Activated CD8-positive, alpha-beta memory T cell treated with anti-CD3 and anti-CD28 coated beads, Interleukin-2, amount 10 ng/mL, durations not matched to agents 7 days and 5 days (primary cell): ENCODE results near the gene RNF167. TPM values are rescaled to one million over a fixed set of nuclear protein-coding genes. Genes with fewer than 3 reads are reported as not detected.

Experiments used
- ATAC-seq: fragments of 150-1000 bp; cut with Tn5 transposase; one replicate; pipeline ENCODE4 v1.10.0; 2021; ENCODE audit warnings: moderate library complexity
- CTCF ChIA-PET: fragments of 350-600 bp; sonication (Branson Sonifier 250); formaldehyde crosslinking; loops from one replicate; lab custom pipeline; 2021; ENCODE audit warnings: antibody characterized with exemption; lab: Charles Lee
- DNase-seq: peaks from one replicate; pipeline ENCODE4 v3.0.0-alpha.2; 2020
- H3K27ac Mint-ChIP-seq: one replicate; pipeline ENCODE4 v1.8.0; 2021; ENCODE audit warnings: mild to moderate bottlenecking, mixed read lengths
- H3K27me3 Mint-ChIP-seq: one replicate; pipeline ENCODE4 v1.8.0; 2021; ENCODE audit warnings: mixed read lengths
- H3K36me3 Mint-ChIP-seq: one replicate; pipeline ENCODE4 v1.8.0; 2021; ENCODE audit warnings: mild to moderate bottlenecking, mixed read lengths
- H3K4me1 Mint-ChIP-seq: one replicate; pipeline ENCODE4 v1.8.0; 2021; ENCODE audit warnings: mixed read lengths
- H3K4me3 Mint-ChIP-seq: one replicate; pipeline ENCODE4 v1.8.0; 2021; ENCODE audit warnings: mild to moderate bottlenecking, moderate library complexity, mixed read lengths
- H3K9me3 Mint-ChIP-seq: one replicate; pipeline ENCODE4 v1.8.0; 2022; ENCODE audit warnings: low read depth, mixed read lengths
- total RNA-seq, 2 experiments: library from RNA; stranded (reverse); gene quantifications; one replicate each; pipeline ENCODE4 v1.2.3, GENCODE V29; 2021

Gene RNF167
- total RNA-seq, 2 experiments from 2014 or later = 226 to 273 TPM

DNA sequence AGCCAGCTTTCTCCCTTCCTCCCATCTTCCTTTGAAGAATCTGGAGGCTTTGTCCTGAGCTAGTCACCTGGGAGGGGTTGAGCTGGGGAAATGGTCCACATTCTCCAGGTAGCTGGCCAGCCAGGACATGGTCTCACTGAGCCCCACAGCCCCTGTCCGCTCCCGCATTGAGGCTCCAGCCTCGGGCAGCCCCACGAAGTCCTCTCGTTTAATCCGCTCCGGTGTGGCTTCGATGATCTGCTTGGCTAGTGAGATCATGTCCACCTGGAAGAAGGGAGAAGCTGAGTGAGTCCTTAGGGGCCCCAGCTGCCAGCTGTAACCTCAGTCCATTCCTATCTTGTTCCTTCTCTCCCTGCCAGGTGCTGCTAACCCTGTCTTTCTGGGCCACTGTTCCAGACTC, 30.2 kb downstream of the RNF167 start:
- H3K36me3 Mint-ChIP-seq = peaks cover 42% of the 10 kb centered on the region

DNA sequence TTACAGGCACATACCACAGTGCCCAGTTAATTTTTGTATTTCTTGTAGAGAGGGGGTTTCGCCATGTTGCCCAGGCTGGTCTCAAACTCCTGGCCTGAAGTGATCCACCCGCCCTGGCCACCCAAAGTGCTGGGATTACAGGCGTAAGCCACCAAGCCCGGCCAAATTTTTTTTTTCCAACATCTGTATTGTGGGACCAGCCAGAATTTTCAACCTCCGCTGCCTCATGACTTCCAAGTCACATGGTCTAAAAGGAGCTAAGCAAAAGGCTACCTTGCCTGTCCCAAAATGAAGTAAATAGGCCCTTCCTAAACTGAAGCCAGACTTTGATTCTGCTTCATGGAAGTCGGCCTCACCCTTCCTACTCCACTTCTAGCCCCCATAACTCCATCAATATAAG, 31.8 kb downstream of the RNF167 start:
- DNase-seq (no peak), ATAC-seq (no peak)
- Mint-ChIP-seq H3K27me3 (no peaks in the 10 kb centered on the region), H3K4me3 (no peak overlapping the region), H3K36me3 (peaks cover 41% of the 10 kb centered on the region), H3K27ac (no peak overlapping the region), H3K4me1 (peaks cover 34% of the 10 kb centered on the region), H3K9me3 (no peaks in the 10 kb centered on the region)
- CTCF ChIA-PET = interaction anchor here (0.6 to 6.3 kb wide), 6 partner anchors 8 to 91 kb away, joined by 3 to 39 read pairs (median 3); partner anchors contain the start of genes CAMTA2 and PFN1

More for the DNA sequence above, 30.2 kb downstream of the RNF167 start:
- no peak for ATAC-seq
- no peak for DNase-seq
- H3K4me3 Mint-ChIP-seq = no peak overlapping the region
- H3K4me1 Mint-ChIP-seq = peaks cover 44% of the 10 kb centered on the region
- no peak overlapping the region for H3K27ac Mint-ChIP-seq
- no peaks in the 10 kb centered on the region for H3K9me3 Mint-ChIP-seq
- CTCF ChIA-PET = interaction anchor here (1.2 to 6.3 kb wide), 5 partner anchors 10 to 91 kb away, joined by 3 to 39 read pairs (median 8); partner anchors contain the start of genes CAMTA2, RNF167 and SLC25A11
- no peaks in the 10 kb centered on the region for H3K27me3 Mint-ChIP-seq

GRCh38 chr17:4972322-4972721, 32.3 kb downstream of the RNF167 start:
- Mint-ChIP-seq H3K9me3 (no peaks in the 10 kb centered on the region), H3K36me3 (peaks cover 42% of the 10 kb centered on the region), H3K27ac (no peak overlapping the region), H3K4me3 (no peak overlapping the region), H3K4me1 (peaks cover 34% of the 10 kb centered on the region), H3K27me3 (no peaks in the 10 kb centered on the region)
- CTCF ChIA-PET = interaction anchor here (0.9 to 6.3 kb wide), 2 partner anchors 14 to 91 kb away, joined by 3 to 39 read pairs; partner anchors contain the start of gene CAMTA2
- DNase-seq (no peak), ATAC-seq (no peak)

DNA sequence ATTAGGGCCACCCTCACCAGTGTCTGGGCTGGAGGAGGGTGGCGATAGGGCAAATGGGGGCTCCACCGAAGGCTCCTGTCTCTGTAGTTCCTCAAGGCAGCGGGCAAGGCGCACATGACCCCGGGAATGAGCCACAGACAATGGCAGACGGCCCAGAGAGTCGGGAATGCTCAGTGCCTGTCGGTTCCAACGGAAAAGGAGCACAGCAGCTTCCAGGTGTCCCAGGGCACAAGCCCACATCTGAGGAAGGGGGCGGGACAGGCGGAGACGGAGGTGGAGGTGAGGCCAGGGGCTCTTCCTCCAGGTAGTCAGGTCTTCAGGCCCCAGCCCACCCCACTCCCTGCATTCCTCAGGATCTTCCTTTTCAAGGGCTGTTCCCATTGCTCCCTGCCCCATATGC, 32.7 kb downstream of the RNF167 start:
- H3K27me3 Mint-ChIP-seq = no peaks in the 10 kb centered on the region
- ATAC-seq = no peak
- no peak overlapping the region for H3K4me3 Mint-ChIP-seq
- H3K36me3 Mint-ChIP-seq = peaks cover 43% of the 10 kb centered on the region
- DNase-seq = no peak
- no peak overlapping the region for H3K27ac Mint-ChIP-seq
- CTCF ChIA-PET = no interaction called here
- H3K4me1 Mint-ChIP-seq = peaks cover 34% of the 10 kb centered on the region
- H3K9me3 Mint-ChIP-seq = no peaks in the 10 kb centered on the region

GRCh38 chr17:4973256-4974114, 33.4 kb downstream of the RNF167 start:
- H3K9me3 Mint-ChIP-seq = no peaks in the 10 kb centered on the region
- H3K27me3 Mint-ChIP-seq = no peaks in the 10 kb centered on the region
- H3K36me3 Mint-ChIP-seq = peaks cover 47% of the 10 kb centered on the region
- no peak for DNase-seq
- no peak for ATAC-seq
- H3K4me3 Mint-ChIP-seq = no peak overlapping the region
- H3K4me1 Mint-ChIP-seq = peaks cover 34% of the 10 kb centered on the region
- CTCF ChIA-PET = interaction anchor here (1.1 kb wide), 1 partner anchor 63 kb away, joined by 3 read pairs; no protein-coding TSS in a partner anchor
- H3K27ac Mint-ChIP-seq = peak overlapping the region; percentile 20

- Mint-ChIP-seq H3K27ac (peak overlapping the region; percentile 20), H3K27me3 (no peaks in the 10 kb centered on the region), H3K9me3 (no peaks in the 10 kb centered on the region), H3K36me3 (peaks cover 42% of the 10 kb centered on the region), H3K4me3 (no peak overlapping the region), H3K4me1 (peaks cover 27% of the 10 kb centered on the region)
- DNase-seq (no peak), ATAC-seq (no peak)
- CTCF ChIA-PET = interaction anchor here (1.1 to 1.3 kb wide), 2 partner anchors 63 to 65 kb away, joined by 3 to 5 read pairs; no protein-coding TSS in a partner anchor
Measured at GRCh38 chr17:4974115-4974670, 34.1 kb downstream of the RNF167 start.

DNA sequence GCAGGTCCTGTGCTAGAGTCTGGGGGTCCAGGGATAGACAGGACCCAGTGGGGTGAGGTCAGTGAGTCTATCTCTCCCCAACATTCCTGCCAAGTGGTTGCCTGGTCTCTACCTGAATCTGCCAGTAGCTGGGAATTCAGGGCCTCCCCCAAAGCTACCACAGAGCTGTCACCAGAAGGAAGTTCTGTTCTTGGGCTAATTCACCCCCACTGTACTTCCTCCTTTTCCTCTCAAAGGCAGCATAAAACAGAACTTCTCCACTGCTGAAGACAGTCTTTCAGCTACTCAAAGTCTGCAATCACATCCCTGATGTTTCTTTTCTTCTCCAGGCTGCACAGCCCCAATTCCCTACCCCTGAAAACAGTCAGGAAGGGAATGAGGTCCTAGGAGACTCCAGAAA, 38.7 kb downstream of the RNF167 start:
- peaks cover 39% of the 10 kb centered on the region for H3K36me3 Mint-ChIP-seq
- no peaks in the 10 kb centered on the region for H3K27me3 Mint-ChIP-seq
- CTCF ChIA-PET = interaction anchor here (0.6 to 1.2 kb wide), 4 partner anchors 28 to 83 kb away, joined by 4 to 11 read pairs (median 4); partner anchors contain the start of gene SLC52A1
- H3K9me3 Mint-ChIP-seq = no peaks in the 10 kb centered on the region
- ATAC-seq (no peak), DNase-seq (no peak)
- no peak overlapping the region for H3K27ac Mint-ChIP-seq
- peaks cover 20% of the 10 kb centered on the region for H3K4me1 Mint-ChIP-seq
- no peak overlapping the region for H3K4me3 Mint-ChIP-seq

DNA sequence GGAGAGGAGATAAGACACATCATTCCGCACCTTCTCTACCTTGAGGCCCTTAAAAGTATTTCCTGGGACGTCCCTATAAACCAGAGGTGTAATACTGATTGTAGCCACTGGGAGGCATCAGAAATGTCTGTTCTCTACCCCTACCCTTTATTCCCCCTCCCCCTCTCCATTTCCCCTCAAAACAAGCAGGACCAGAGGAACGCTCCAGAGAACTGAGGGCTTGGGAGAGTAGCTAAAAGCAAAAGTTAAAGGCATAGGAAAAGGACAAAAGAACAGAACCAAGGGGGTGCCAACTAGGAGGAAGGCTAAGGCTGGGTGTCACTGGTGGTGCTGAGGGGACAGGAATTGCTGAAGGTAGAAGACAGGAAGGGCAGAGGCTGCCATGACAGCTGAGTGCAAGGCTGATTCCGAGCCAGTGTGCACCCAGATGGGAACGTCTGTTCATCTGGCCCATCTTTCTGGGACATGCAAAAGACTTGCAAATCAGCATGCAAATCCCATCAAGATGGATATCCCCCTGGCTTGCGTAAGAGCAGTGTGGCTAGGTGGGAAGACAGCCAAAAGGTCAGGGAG, 40.7 kb downstream of the RNF167 start:
- peak overlapping the region; percentile 61 for H3K27ac Mint-ChIP-seq
- H3K4me1 Mint-ChIP-seq = peaks cover 19% of the 10 kb centered on the region
- ATAC-seq = peak; percentile 85
- H3K4me3 Mint-ChIP-seq = no peak overlapping the region
- CTCF ChIA-PET = interaction anchor here (0.7 to 2.7 kb wide), 21 partner anchors 9 to 81 kb away, joined by 3 to 15 read pairs (median 5); partner anchors contain the start of genes PFN1, RNF167, SLC25A11 and SPAG7
- peak; percentile 56 for DNase-seq
- peaks cover 34% of the 10 kb centered on the region for H3K36me3 Mint-ChIP-seq
- no peaks in the 10 kb centered on the region for H3K9me3 Mint-ChIP-seq
- no peaks in the 10 kb centered on the region for H3K27me3 Mint-ChIP-seq

DNA sequence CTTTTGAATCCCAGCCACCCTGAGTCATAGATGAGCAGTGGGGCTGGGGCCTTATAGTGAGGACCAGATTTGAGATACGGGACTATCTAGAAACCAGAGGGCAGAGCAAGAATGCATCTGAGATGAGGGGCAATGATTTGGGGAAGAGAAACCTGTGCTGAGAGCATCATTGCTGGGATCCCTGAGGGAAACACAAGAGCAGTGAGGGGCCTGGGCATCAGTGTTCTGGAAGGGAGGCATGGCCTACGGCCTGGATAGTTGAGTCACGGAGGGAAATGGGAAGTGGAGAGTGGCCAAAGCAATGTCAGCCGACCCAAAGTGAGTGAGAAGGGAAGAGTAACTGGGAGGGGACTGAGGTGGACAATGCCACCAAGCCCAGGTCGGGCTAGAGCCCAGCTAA, 42.2 kb downstream of the RNF167 start:
- DNase-seq = no peak
- no peaks in the 10 kb centered on the region for H3K27me3 Mint-ChIP-seq
- H3K4me1 Mint-ChIP-seq = peaks cover 29% of the 10 kb centered on the region
- H3K27ac Mint-ChIP-seq = no peak overlapping the region
- no peak for ATAC-seq
- CTCF ChIA-PET = interaction anchor here (1.3 kb wide), 1 partner anchor 73 kb away, joined by 3 read pairs; no protein-coding TSS in a partner anchor
- H3K36me3 Mint-ChIP-seq = peaks cover 30% of the 10 kb centered on the region
- H3K9me3 Mint-ChIP-seq = no peaks in the 10 kb centered on the region
- H3K4me3 Mint-ChIP-seq = no peak overlapping the region

GRCh38 chr17:4986403-4986802, 46.3 kb downstream of the RNF167 start:
- H3K9me3 Mint-ChIP-seq = no peaks in the 10 kb centered on the region
- H3K4me1 Mint-ChIP-seq = peaks cover 37% of the 10 kb centered on the region
- H3K36me3 Mint-ChIP-seq = peaks cover 13% of the 10 kb centered on the region
- CTCF ChIA-PET = interaction anchor here (0.8 to 4.5 kb wide), 13 partner anchors 11 to 283 kb away, joined by 3 to 39 read pairs (median 9); partner anchors contain the start of genes C17orf107, INCA1, KIF1C and RNF167
- H3K27me3 Mint-ChIP-seq = no peaks in the 10 kb centered on the region
- no peak for ATAC-seq
- no peak for DNase-seq
- peak overlapping the region; percentile 93 for H3K27ac Mint-ChIP-seq
- peak overlapping the region; percentile 91 for H3K4me3 Mint-ChIP-seq

DNA sequence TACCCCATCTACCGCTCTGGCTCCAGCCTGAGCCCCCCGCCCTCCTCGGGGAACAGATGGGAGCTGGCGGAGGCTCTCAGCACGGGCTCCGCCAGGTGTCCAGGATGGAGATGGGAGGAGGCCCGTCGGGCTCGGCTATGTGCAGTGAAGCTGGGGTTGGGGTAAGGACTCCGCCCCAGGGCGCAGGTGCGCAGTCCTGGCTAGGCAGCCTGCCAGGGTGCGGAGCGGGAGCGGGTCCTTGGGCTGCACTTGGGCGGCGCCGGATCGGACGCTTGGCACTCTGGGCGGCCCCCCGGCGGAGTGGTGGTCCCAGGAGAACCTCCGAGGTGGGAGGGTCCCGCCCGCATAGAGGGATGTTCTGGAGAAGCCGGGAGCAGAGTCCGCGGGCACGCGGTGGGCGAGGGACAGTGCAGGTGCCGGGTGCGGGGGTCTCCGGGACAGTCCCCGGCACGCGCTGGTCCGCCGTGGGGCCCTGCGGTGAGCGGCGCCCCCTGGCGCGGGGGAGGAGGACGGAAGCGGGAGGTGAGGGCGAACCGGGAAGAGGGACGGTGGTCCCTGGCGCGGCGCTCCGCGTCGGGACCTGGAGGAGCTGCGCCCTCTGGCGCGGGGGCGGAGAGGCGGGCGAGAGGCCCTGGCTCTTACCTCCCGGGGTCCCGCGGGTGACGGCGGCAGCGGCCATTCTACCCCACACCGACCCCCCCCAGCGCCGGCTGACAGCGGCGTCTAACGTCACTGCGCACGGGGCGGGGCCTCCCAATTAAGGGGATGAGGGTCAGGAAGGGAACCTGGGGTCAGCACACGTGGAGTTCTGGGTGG, 47.1 kb downstream of the RNF167 start, which contains the start of gene CAMTA2:
Gene CAMTA2 (minus strand): TSS at position 725 of the 816 bp plus-strand sequence. CDS start 1,453 bp downstream, outside the sequence.
- Mint-ChIP-seq H3K36me3 (peaks cover 9% of the 10 kb centered on the region), H3K4me1 (peaks cover 36% of the 10 kb centered on the region), H3K27me3 (no peaks in the 10 kb centered on the region), H3K27ac (peak within 1 kb of the TSS; percentile 93), H3K4me3 (peak within 1 kb of the TSS; percentile 91), H3K9me3 (no peaks in the 10 kb centered on the region)
- DNase-seq (peak; percentile 93), ATAC-seq (peak; percentile 88)
- CTCF ChIA-PET = interaction anchor here (0.6 to 4.5 kb wide), 21 partner anchors 10 to 284 kb away, joined by 3 to 39 read pairs (median 5); partner anchors contain the start of genes C17orf107, CHRNE, INCA1 and KIF1C
